SK-N-SH (cell line): ENCODE data around the gene SCYL1.
"Not testable (repeated sequence)": the region's sequence is repeated elsewhere in the genome, so short reads cannot be mapped to it uniquely, and the experiment has no call there.

Experiments
- CHD2 ChIP-seq: fragments of 150-350 bp; IDR thresholded peaks from 2 replicates; pipeline ENCODE4 v1.6.1; 2018; ENCODE audit warnings: low read length; ENCODE audit not compliant: partially characterized antibody
- ELF1 ChIP-seq: IDR thresholded peaks from 2 replicates; pipeline ENCODE4 v1.4.0; 2012
- EP300 ChIP-seq, 2 experiments: IDR thresholded peaks; 2 replicates each; pipeline versions ENCODE4 v1.4.0 to v1.6.1; 2012; ENCODE audit warnings: borderline replicate concordance in 1 of 2, low read depth in 1 of 2, low read length in 1 of 2
- EZH2phosphoT487 ChIP-seq: fragments of 200-600 bp; sonication (generic); IDR thresholded peaks from 2 replicates; pipeline ENCODE4 v1.6.1; 2017; ENCODE audit warnings: low read depth, mixed run types, mild to moderate bottlenecking, antibody characterized with exemption, moderate library complexity, borderline replicate concordance
- GABPA ChIP-seq: IDR thresholded peaks from 2 replicates; pipeline ENCODE4 v1.4.0; 2012; ENCODE audit warnings: low read depth, mild to moderate bottlenecking
- JUND ChIP-seq: IDR thresholded peaks from 2 replicates; pipeline ENCODE4 v1.4.0; 2012
- MXI1 ChIP-seq: IDR thresholded peaks from 2 replicates; pipeline ENCODE4 v1.6.1; 2012; ENCODE audit warnings: mild to moderate bottlenecking, low read depth, low read length, improper control_type of control experiment
- NRF1 ChIP-seq: IDR thresholded peaks from 2 replicates; pipeline ENCODE4 v1.6.1; 2012; ENCODE audit warnings: low read depth, mild to moderate bottlenecking, low read length
- PBX3 ChIP-seq: IDR thresholded peaks from 2 replicates; pipeline ENCODE4; 2012
- RAD21 ChIP-seq: IDR thresholded peaks from 2 replicates; pipeline ENCODE4 v1.6.1; 2012; ENCODE audit warnings: mild to moderate bottlenecking, low read length
- TEAD4 ChIP-seq: IDR thresholded peaks from 2 replicates; pipeline ENCODE4 v1.4.0; 2012; ENCODE audit warnings: mild to moderate bottlenecking, borderline replicate concordance; ENCODE audit not compliant: insufficient read depth
- YY1 ChIP-seq: IDR thresholded peaks from 2 replicates; pipeline ENCODE4 v1.4.0; 2012; ENCODE audit warnings: low read depth, mild to moderate bottlenecking
- TF ChIP-seq, protein P1 (sequence below): fragments of 200-600 bp; sonication (generic); IDR thresholded peaks from 2 replicates; pipeline ENCODE4 v1.6.1; 2017; ENCODE audit warnings: antibody characterized with exemption, mild to moderate bottlenecking, moderate library complexity

GRCh38 chr11:65518941-65519549 is 5.8 kb upstream of the SCYL1 start:
- TF ChIP-seq PBX3; JUND; MXI1; CHD2; RAD21; ELF1; EP300 (IDR thresholded peaks at IDR 0.05; ENCODE audit: borderline replicate concordance in 1 of 2, low read depth in 1 of 2, low read length in 1 of 2); NRF1; YY1; EZH2phosphoT487; TEAD4; GABPA: not testable (repeated sequence)
- TF ChIP-seq, protein P1, sequence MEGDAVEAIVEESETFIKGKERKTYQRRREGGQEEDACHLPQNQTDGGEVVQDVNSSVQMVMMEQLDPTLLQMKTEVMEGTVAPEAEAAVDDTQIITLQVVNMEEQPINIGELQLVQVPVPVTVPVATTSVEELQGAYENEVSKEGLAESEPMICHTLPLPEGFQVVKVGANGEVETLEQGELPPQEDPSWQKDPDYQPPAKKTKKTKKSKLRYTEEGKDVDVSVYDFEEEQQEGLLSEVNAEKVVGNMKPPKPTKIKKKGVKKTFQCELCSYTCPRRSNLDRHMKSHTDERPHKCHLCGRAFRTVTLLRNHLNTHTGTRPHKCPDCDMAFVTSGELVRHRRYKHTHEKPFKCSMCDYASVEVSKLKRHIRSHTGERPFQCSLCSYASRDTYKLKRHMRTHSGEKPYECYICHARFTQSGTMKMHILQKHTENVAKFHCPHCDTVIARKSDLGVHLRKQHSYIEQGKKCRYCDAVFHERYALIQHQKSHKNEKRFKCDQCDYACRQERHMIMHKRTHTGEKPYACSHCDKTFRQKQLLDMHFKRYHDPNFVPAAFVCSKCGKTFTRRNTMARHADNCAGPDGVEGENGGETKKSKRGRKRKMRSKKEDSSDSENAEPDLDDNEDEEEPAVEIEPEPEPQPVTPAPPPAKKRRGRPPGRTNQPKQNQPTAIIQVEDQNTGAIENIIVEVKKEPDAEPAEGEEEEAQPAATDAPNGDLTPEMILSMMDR = not testable (repeated sequence)
